Choroid plexus epithelial cell (primary cell): ENCODE results near the gene DECR2.

Source experiments
- DNase-seq: peaks from one replicate; pipeline ENCODE4 v3.0.0-alpha.2; 2010; ENCODE audit warnings: low read depth
- H3K4me3 ChIP-seq: 2 replicates; pipeline ENCODE4 v1.5.1; 2011; ENCODE audit warnings: low read depth, mild to moderate bottlenecking, control low read depth, low read length, moderate library complexity
- CTCF ChIP-seq: conservative IDR thresholded peaks from 2 replicates; pipeline ENCODE4 v1.5.1; 2011; ENCODE audit warnings: low read depth, mild to moderate bottlenecking, control low read depth, inconsistent platforms, low read length, moderate library complexity

Gene DECR2

GRCh38 chr16:425082-425718, 23.5 kb downstream of the DECR2 start, which contains the start of gene RAB11FIP3:
TSS of gene RAB11FIP3 (plus strand) at chr16:425649. CDS start at chr16:426007, 358 bp downstream.
- peak; percentile 35 for TF ChIP-seq CTCF
- peak; percentile 68 for DNase-seq
- peak within 1 kb of the TSS; percentile 69 for H3K4me3 ChIP-seq

DNA sequence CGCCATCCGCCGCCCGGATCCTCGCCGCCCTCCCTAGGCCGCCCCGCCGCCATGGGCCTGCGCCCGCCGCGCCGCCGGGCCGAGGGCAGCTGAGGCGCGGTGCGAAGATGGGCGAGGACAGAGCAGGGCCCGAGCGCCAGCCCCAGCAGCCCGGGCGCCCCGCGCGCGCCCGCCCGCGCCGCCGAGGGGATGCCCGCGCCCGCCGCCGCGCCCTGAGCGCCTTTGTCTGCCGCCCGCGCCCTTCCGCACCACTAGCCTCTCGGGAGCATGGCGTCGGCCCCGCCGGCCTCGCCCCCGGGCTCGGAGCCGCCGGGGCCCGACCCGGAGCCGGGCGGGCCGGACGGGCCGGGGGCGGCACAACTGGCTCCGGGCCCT, 24.0 kb downstream of the DECR2 start:
- no peak for DNase-seq
- peak overlapping the region; percentile 69 for H3K4me3 ChIP-seq
- TF ChIP-seq CTCF: no peak

DNA sequence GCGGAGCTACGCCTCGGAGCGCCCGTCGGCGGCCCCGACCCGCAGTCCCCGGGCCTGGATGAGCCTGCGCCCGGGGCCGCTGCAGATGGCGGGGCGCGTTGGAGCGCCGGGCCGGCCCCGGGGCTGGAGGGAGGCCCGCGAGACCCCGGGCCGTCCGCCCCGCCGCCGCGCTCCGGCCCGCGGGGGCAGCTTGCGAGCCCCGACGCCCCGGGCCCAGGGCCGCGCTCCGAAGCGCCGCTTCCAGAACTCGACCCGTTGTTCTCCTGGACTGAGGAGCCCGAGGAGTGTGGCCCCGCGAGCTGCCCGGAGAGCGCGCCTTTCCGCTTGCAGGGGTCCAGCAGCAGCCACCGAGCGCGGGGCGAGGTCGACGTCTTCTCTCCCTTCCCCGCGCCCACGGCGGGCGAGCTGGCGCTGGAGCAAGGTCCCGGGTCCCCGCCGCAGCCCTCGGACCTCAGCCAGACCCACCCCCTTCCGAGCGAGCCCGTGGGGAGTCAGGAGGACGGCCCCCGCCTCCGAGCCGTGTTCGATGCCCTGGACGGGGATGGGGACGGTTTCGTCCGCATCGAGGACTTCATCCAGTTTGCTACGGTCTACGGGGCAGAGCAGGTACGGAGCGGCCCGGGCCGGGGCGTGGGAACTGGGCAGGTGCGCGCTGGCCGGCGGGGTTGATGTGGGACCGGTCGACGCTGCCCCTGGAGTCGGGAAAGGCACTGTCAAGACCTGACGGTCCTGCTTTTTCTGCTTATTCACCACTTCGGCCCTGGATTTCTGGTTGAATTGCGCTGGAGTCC, 24.6 kb downstream of the DECR2 start:
- DNase-seq: no peak
- no peak for TF ChIP-seq CTCF
- H3K4me3 ChIP-seq: peak overlapping the region; percentile 69

GRCh38 chr16:426906-427249, 25.2 kb downstream of the DECR2 start:
- no peak for DNase-seq
- H3K4me3 ChIP-seq: peak overlapping the region; percentile 69
- TF ChIP-seq CTCF: no peak

- no peak for DNase-seq
- peak overlapping the region; percentile 69 for H3K4me3 ChIP-seq
- no peak for TF ChIP-seq CTCF
These were observed 25.6 kb downstream of the DECR2 start for GRCh38 chr16:427250-427649.

DNA sequence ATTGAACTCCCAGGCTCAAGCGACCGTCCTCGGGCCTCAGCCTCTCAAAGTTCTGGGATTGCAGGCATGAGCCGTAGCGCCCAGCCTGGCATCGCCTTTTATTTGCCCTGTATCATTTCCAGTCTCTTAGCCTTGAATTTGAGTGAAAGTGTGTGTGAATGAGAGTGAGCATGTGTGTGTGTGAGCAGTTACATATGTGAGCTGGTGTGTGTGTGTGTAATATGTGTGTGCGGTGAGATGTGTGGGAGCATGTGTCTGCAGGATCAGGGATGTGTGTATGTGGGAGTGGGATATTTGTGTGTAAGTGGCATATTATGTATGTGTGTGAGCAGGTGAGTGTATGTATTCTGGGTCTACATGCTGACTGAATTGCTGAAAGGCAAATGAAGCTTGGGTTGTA, 29.2 kb downstream of the DECR2 start:
- TF ChIP-seq CTCF: no peak
- no peak overlapping the region for H3K4me3 ChIP-seq
- no peak for DNase-seq

- TF ChIP-seq CTCF: no peak
- no peak for DNase-seq
- no peak overlapping the region for H3K4me3 ChIP-seq
These were observed 38.9 kb downstream of the DECR2 start for GRCh38 chr16:440627-441026.
